CD14-positive monocyte (primary cell): ENCODE results near the gene AFF2. TPM values are rescaled to one million over a fixed set of nuclear protein-coding genes. Genes with fewer than 3 reads are reported as not detected.

Experiments used
- DNase-seq, 3 donors: peaks; one replicate each; pipeline ENCODE4 v3.0.0-alpha.2; 2011 to 2022
- H2AFZ ChIP-seq: 2 replicates; pipeline ENCODE4 v1.6.0; 2012; ENCODE audit warnings: mild to moderate bottlenecking, low read depth, low read length, inconsistent platforms; ENCODE audit not compliant: insufficient read depth, poor library complexity, severe bottlenecking
- H3K27ac ChIP-seq, 2 donors: 1 replicate in 1 of 2; 2 replicates in 1 of 2; pipeline ENCODE4 v1.5.1; 2012 to 2013; ENCODE audit warnings: low read length in 2 of 2, control low read depth in 1 of 2, inconsistent platforms in 1 of 2, low read depth in 1 of 2, mild to moderate bottlenecking in 1 of 2
- H3K27me3 ChIP-seq, 2 donors: one replicate each; pipeline versions ENCODE4 v1.6.0 to v1.6.1; 2011 to 2013; ENCODE audit warnings: low read length in 2 of 2; ENCODE audit not compliant: control insufficient read depth in 2 of 2, insufficient read depth in 2 of 2
- H3K36me3 ChIP-seq, 2 donors: replicated peaks in 1 of 2; 1 replicate in 1 of 2; 2 replicates in 1 of 2; pipeline versions ENCODE4 v1.5.1 to v1.6.1; 2012 to 2013; ENCODE audit warnings: low read length in 2 of 2, control low read depth in 1 of 2, inconsistent platforms in 1 of 2, mild to moderate bottlenecking in 1 of 2; ENCODE audit not compliant: insufficient read depth in 2 of 2, control insufficient read depth in 1 of 2
- H3K4me1 ChIP-seq, 2 donors: 1 replicate in 1 of 2; 2 replicates in 1 of 2; pipeline versions ENCODE4 v1.5.1 to v1.6.1; 2012 to 2013; ENCODE audit warnings: low read length in 2 of 2, control low read depth in 1 of 2, inconsistent platforms in 1 of 2, mild to moderate bottlenecking in 1 of 2, moderate library complexity in 1 of 2; ENCODE audit not compliant: insufficient read depth in 2 of 2, control insufficient read depth in 1 of 2
- H3K4me2 ChIP-seq: replicated peaks from 2 replicates; pipeline ENCODE3; 2012; ENCODE audit warnings: low read length, moderate library complexity, mild to moderate bottlenecking; ENCODE audit not compliant: poor library complexity, severe bottlenecking; ENCODE audit errors: extremely low read depth
- H3K4me3 ChIP-seq, 3 experiments: fragments of 200-600 bp in 1 of 3; sonication (generic) in 1 of 3; replicated peaks in 1 of 3; 1 replicate in 2 of 3; 2 replicates in 1 of 3; pipeline ENCODE4 v1.5.1; 2011 to 2013; ENCODE audit warnings: low read length in 3 of 3, mild to moderate bottlenecking in 3 of 3, control low read depth in 2 of 3, low read depth in 2 of 3, inconsistent platforms in 1 of 3, moderate library complexity in 1 of 3
- H3K79me2 ChIP-seq: 2 replicates; pipeline ENCODE4 v1.6.0; 2012; ENCODE audit warnings: mild to moderate bottlenecking, control low read depth, inconsistent platforms, low read length, moderate library complexity; ENCODE audit not compliant: insufficient read depth
- H3K9ac ChIP-seq: 2 replicates; pipeline ENCODE4 v1.6.0; 2017; ENCODE audit warnings: low read length, mild to moderate bottlenecking; ENCODE audit not compliant: insufficient read depth, poor library complexity, severe bottlenecking
- H3K9me3 ChIP-seq, 2 donors: replicated peaks in 1 of 2; 1 replicate in 1 of 2; 2 replicates in 1 of 2; pipeline versions ENCODE4 v1.5.1 to v1.6.1; 2012 to 2013; ENCODE audit warnings: low read length in 2 of 2, control low read depth in 1 of 2; ENCODE audit not compliant: control insufficient read depth in 1 of 2, insufficient read depth in 1 of 2
- H4K20me1 ChIP-seq: 2 replicates; pipeline ENCODE4 v1.6.0; 2012; ENCODE audit warnings: mild to moderate bottlenecking, low read length, control low read depth, moderate library complexity; ENCODE audit not compliant: insufficient read depth
- H3K27ac Mint-ChIP-seq, 7 donors: one replicate each; pipeline ENCODE4 v1.8.0; 2020; ENCODE audit warnings: mild to moderate bottlenecking in 7 of 7, mixed read lengths in 7 of 7, moderate library complexity in 6 of 7, inconsistent platforms in 2 of 7
- H3K27me3 Mint-ChIP-seq, 3 donors: one replicate each; pipeline ENCODE4 v1.8.0; 2021 to 2022; ENCODE audit warnings: low read depth in 3 of 3, mild to moderate bottlenecking in 3 of 3, mixed read lengths in 3 of 3, moderate library complexity in 3 of 3, inconsistent platforms in 1 of 3
- H3K36me3 Mint-ChIP-seq, 2 donors: one replicate each; pipeline ENCODE4 v1.8.0; 2020; ENCODE audit warnings: mixed read lengths in 2 of 2, inconsistent platforms in 1 of 2, mild to moderate bottlenecking in 1 of 2
- H3K4me1 Mint-ChIP-seq: one replicate; pipeline ENCODE4 v1.8.0; 2020; ENCODE audit warnings: mild to moderate bottlenecking, mixed read lengths
- H3K4me3 Mint-ChIP-seq, 2 donors: one replicate each; pipeline ENCODE4 v1.8.0; 2020; ENCODE audit warnings: mild to moderate bottlenecking in 2 of 2, mixed read lengths in 2 of 2, moderate library complexity in 1 of 2
- H3K9me3 Mint-ChIP-seq, 7 donors: one replicate each; pipeline ENCODE4 v1.8.0; 2020 to 2022; ENCODE audit warnings: mixed read lengths in 7 of 7, mild to moderate bottlenecking in 6 of 7, moderate library complexity in 6 of 7, inconsistent platforms in 2 of 7
- WGBS: methylation state at CpG from one replicate; pipeline ENCODE4 v1.1.5; 2013; ENCODE audit warnings: missing lambda C conversion rate; ENCODE audit not compliant: insufficient coverage; 5-methylcytosine and 5-hydroxymethylcytosine counted together
- intact Hi-C, 2 donors: fragments of 100-400 bp; cut with micrococcal nuclease; formaldehyde crosslinking; loops; one replicate each; pipeline versions ENCODE4 v1.15.0 to v1.15.1; 2023
- polyA plus RNA-seq, 3 donors: library from polyadenylated mRNA; depleted of rRNA in 1 of 3; unstranded in 2 of 3; stranded (reverse) in 1 of 3; fragments of 300-500 nt in 2 of 3; fragments of >200 nt in 1 of 3; fragmentation: Illumina TruSeq in 2 of 3; gene quantifications; 1 replicate in 2 of 3; 2 replicates in 1 of 3; pipeline ENCODE4 v1.2.3, GENCODE V29; 2012 to 2021
- TF ChIP-seq, protein P1 (sequence below): fragments of 200-600 bp; IDR thresholded peaks from one replicate; pipeline ENCODE4 v1.8.0; 2022; ENCODE audit warnings: antibody characterized with exemption, mild to moderate bottlenecking

The AFF2 gene
- polyA plus RNA-seq, 3 donors: 0.07 to 1.1 (median 0.70) TPM

DNA sequence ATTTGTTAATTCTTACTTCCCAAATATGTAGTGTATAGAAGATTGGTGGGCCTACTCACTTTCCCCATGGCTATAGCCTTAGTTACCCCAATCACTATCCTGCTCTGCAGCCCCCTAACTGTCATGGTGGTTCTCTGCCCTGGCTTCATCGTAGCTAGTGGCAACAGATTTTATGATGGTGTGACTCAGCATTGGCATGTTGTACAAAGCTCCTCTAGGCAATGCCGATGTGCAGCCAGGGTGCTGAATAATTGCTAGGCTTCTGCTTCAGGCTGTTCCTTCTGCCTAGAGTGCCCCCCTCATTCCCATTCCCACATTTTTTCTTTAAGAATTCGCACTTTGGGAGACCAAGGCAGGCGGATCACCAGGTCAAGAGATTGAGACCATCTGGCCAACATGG, 35.2 kb downstream of the AFF2 start:
- Histone ChIP-seq H3K36me3 (no peaks in the 10 kb centered on the region), H3K79me2 (no peaks in the 10 kb centered on the region), H3K4me2 (no peak overlapping the region), H3K9ac (no peak overlapping the region), H3K27ac (no peak overlapping the region), H3K27me3 (no peaks in the 10 kb centered on the region), H3K9me3 (no peaks in the 10 kb centered on the region), H2AFZ (no peak overlapping the region), H3K4me1 (no peaks in the 10 kb centered on the region), H4K20me1 (no peaks in the 10 kb centered on the region), H3K4me3 (no peak overlapping the region)
- peaks cover 0 to 1% (median 0%) of the 10 kb centered on the region in 3 donors for H3K27me3 Mint-ChIP-seq
- peaks cover 3% of the 10 kb centered on the region for H3K4me1 Mint-ChIP-seq
- intact Hi-C loops: no loop called here
- no peak for DNase-seq
- H3K27ac Mint-ChIP-seq: no peak overlapping the region
- H3K9me3 Mint-ChIP-seq: peaks cover 0 to 1% (median 0%) of the 10 kb centered on the region in 7 donors
- no peak overlapping the region for H3K4me3 Mint-ChIP-seq
- TF ChIP-seq, protein P1, sequence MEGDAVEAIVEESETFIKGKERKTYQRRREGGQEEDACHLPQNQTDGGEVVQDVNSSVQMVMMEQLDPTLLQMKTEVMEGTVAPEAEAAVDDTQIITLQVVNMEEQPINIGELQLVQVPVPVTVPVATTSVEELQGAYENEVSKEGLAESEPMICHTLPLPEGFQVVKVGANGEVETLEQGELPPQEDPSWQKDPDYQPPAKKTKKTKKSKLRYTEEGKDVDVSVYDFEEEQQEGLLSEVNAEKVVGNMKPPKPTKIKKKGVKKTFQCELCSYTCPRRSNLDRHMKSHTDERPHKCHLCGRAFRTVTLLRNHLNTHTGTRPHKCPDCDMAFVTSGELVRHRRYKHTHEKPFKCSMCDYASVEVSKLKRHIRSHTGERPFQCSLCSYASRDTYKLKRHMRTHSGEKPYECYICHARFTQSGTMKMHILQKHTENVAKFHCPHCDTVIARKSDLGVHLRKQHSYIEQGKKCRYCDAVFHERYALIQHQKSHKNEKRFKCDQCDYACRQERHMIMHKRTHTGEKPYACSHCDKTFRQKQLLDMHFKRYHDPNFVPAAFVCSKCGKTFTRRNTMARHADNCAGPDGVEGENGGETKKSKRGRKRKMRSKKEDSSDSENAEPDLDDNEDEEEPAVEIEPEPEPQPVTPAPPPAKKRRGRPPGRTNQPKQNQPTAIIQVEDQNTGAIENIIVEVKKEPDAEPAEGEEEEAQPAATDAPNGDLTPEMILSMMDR: no peak
- H3K36me3 Mint-ChIP-seq: no peaks in the 10 kb centered on the region
- no CpG with 5 or more reads among the region's 4 CpGs for WGBS

DNA sequence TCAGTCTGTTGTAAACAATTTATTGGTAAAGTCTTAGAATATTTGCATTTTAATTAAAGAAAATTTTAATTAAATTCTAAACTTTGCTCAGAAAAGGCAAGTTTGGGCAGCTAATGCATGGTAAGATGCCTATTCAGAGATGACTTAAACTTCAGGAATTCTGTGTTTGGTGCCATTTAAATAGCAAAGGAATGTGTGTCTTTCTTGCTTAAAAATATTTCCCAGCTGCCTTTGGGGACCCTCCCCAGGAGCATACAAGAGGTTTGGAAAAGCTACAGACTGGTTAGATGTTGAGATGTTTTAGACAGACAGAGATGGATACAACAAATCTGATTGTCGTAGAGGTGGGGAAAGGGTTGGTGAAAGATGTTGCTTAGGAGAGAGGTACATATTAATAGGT, 36.5 kb downstream of the AFF2 start:
- H3K36me3 ChIP-seq: no peaks in the 10 kb centered on the region

More for the DNA sequence above, 36.5 kb downstream of the AFF2 start:
- H3K4me3 ChIP-seq: no peak overlapping the region
- intact Hi-C loops: no loop called here
- peaks cover 0 to 1% (median 0%) of the 10 kb centered on the region in 3 donors for H3K27me3 Mint-ChIP-seq
- no peak overlapping the region for H3K27ac Mint-ChIP-seq
- TF ChIP-seq, protein P1: no peak
- H3K4me2 ChIP-seq: no peak overlapping the region
- no peak overlapping the region for H3K27ac ChIP-seq
- peaks cover 0 to 1% (median 0%) of the 10 kb centered on the region in 7 donors for H3K9me3 Mint-ChIP-seq
- H4K20me1 ChIP-seq: no peaks in the 10 kb centered on the region
- no peak overlapping the region for H3K4me3 Mint-ChIP-seq
- H3K4me1 ChIP-seq: no peaks in the 10 kb centered on the region
- WGBS: no CpG with 5 or more reads among the region's 1 CpG
- no peak for DNase-seq
- H3K9ac ChIP-seq: no peak overlapping the region
- no peaks in the 10 kb centered on the region for H3K9me3 ChIP-seq
- H3K79me2 ChIP-seq: no peaks in the 10 kb centered on the region
- H3K36me3 Mint-ChIP-seq: no peaks in the 10 kb centered on the region
- H2AFZ ChIP-seq: no peak overlapping the region
- H3K4me1 Mint-ChIP-seq: peaks cover 3% of the 10 kb centered on the region
- no peaks in the 10 kb centered on the region for H3K27me3 ChIP-seq
